GM19238 (cell line): Measurements from ENCODE around the gene CFTR.
"Not testable (repeated sequence)": the region's sequence is repeated elsewhere in the genome, so short reads cannot be mapped to it uniquely, and the experiment has no call there.

Source experiments
- DNase-seq: peaks from one replicate; pipeline ENCODE4 v3.0.0; 2011; ENCODE audit warnings: low spot score; ENCODE audit not compliant: insufficient read length

CFTR gene

DNA sequence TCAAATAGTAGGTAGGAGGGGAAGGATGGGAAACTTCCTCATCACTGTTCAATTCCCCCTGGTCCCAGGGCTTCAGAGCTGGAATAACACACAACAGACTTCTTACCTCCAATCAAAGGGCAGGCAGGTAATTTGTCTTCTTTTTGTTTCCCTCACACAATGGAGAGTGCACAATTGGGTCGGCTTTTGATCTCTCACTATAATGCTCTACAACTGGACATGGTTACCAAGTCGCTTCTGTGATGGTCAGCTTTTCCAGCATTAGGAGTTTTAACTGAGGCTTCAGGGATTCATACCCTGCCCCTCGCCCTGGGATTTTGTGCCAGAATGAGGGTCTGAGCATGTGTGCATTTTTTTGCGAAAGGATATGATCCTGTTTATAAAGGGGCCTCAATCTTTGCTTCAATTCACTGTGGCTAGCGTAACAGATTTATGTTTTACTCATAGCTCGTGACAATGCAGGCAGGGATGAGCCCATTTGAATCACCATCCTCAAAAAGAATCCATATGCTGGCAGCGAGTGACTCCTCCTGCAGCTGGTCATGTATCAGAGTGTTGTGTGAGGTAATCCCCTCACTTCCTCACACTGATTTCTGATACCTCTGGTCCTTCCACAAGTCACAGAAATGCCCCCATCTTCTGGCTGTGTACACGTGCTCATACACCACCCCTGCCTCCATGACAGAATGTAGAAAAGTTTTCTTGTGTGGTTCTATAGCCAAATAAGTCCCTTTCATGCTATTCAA lies 203.8 kb downstream of the CFTR start:
- no peak for DNase-seq

- DNase-seq: no peak
These were observed 206.0 kb downstream of the CFTR start for GRCh38 chr7:117685795-117686194.

GRCh38 chr7:117686311-117686935 lies 206.6 kb downstream of the CFTR start:
- DNase-seq: no peak

DNA sequence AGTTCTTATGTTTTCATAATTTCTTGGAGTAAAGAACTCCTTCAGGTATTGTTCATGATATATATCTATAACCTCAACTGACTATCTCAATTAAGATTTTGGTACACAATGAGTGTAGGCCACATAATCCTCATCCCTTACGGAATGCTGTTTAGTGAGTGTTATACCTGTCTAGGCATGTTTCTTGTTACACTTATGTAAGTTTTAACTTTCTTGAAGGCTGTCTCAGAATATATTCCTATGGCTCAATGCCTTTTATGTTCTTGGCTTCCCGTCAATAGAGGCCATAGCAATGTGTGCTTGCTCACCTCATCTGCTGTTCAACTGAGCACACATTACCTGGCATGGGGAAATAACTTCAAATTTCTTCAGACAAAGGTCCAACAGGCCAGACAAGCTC lies 208.3 kb downstream of the CFTR start:
- DNase-seq: no peak

GRCh38 chr7:117689406-117689805 lies 209.6 kb downstream of the CFTR start:
- DNase-seq: no peak

- DNase-seq: no peak
These were observed 210.3 kb downstream of the CFTR start for GRCh38 chr7:117690147-117690546.

DNA sequence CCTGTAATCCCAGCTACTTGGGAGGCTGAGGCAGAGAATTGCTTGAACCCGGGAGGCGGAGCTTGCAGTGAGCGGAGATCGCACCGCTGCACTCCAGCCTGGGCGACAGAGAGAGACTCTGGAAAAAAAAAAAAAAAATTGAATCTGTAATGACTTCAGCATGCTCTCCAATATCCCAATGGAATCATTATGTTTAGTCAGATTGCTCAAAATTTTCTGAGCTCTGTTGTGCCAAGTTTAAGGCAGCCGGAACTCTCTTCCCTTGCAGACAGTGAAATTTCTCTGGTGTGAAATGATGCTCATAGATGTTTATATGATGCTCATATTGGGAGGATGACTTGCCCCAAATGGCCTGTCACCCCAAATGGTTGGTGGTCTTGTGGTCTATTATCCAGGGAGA lies 212.5 kb downstream of the CFTR start:
- no peak for DNase-seq

- no peak for DNase-seq
These were observed 218.2 kb downstream of the CFTR start for GRCh38 chr7:117698018-117698417.

DNA sequence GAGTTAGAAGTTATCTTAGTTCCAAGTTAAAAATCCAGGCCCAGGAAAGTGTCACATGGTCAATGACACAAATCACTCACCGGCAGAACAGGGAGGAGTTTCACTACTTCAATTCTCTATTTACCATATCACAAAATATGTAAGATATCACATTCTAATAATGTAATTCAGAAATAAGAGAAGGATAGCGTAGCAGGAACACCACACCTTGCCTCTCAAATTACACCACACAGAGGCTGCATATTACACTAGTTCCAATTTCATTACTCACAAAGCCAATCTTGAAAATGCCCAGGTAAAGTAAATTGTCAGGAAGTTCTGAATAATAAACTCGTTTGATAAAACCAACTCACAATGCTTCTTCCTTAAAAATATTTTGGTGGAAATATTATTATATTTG lies 224.2 kb downstream of the CFTR start:
- no peak for DNase-seq

- DNase-seq: no peak
These were observed 225.8 kb downstream of the CFTR start for GRCh38 chr7:117705630-117706029.

DNA sequence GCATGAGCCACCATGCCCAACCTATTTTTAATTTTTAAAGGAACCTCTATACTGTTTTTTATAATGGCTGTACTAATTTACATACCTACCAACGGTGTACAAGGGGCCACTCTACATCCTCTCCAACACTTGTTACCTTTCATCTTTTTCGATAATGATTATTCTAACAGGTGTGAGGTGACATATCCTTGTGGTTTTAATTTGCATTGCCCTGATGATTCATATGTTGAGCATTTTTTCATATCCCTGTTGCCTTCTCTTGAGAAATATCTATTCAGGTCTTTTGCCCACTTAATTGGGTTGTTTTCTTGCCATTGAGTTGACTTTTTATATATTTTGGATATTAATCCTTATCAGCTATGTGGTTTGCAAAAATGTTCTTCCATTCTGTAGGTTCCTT lies 226.4 kb downstream of the CFTR start:
- DNase-seq: no peak

- DNase-seq: no peak
These were observed 227.3 kb downstream of the CFTR start for GRCh38 chr7:117707080-117707479.

DNA sequence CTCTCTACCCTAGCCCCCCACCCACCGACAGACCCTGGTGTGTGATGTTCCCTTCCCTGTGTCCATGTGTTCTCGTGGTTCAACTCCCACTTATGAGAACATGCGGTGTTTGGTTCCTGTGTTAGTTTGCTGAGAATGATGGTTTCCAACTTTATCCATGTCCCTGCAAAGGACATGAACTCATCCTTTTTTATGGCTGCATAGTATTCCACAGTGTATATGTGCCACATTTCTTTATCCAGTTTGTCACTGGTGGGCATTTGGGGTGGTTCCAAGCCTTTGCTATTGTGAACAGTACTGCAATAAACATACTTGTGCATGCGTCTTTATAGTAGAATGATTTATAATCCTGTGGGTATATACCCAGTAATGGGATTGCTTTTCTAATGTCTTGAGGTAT lies 228.3 kb downstream of the CFTR start:
- DNase-seq: not testable (repeated sequence)

- DNase-seq: no peak
These were observed 231.7 kb downstream of the CFTR start for GRCh38 chr7:117711556-117711955.

- DNase-seq: peak; percentile 5
These were observed 236.1 kb downstream of the CFTR start for GRCh38 chr7:117715784-117716445.

DNA sequence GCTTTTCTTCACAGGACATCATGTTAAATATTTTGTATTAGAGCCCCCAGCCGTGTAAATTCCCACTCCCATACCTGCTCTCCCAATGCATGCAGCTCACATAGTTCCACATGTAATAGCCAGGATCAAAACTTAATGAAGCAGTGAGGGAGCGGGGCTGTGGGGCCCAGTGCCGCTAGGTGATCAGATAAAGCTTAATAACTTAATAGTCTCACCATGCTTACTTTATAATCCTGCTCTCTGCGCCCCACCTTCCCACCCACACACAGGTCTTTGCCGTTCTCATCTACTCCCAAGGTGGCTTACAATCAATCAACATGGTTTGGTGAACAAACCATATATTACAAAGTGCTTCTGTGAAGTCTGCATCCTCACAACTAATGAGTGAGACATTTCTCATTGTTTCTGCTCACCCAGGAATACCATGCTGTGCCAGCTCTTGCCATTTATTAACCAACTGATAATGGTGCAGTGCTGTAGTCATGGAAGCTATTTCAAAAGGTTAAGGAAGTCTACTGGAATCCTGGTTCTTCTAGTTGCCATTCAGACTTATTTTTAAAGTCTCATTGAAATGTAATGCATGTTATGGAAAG lies 237.0 kb downstream of the CFTR start:
- no peak for DNase-seq

- no peak for DNase-seq
These were observed 237.5 kb downstream of the CFTR start for GRCh38 chr7:117717357-117717756.
